K562 (cell line): ENCODE results near the gene SACS.

Source experiments
- ATF3 ChIP-seq, 2 experiments: fragments of 450-650 bp in 1 of 2; sonication (generic) in 1 of 2; formaldehyde crosslinking in 1 of 2; IDR thresholded peaks in 1 of 2; conservative IDR thresholded peaks in 1 of 2; 2 replicates each; pipeline versions ENCODE4 v1.6.1 to v1.8.1; 2016 to 2023; ENCODE audit warnings: mild to moderate bottlenecking in 2 of 2, moderate library complexity in 2 of 2, inconsistent platforms in 1 of 2, missing genetic modification reagents in 1 of 2
- CHD2 ChIP-seq: IDR thresholded peaks from 2 replicates; pipeline ENCODE4 v1.6.1; 2011; ENCODE audit warnings: low read depth, low read length
- CTCF ChIP-seq, 3 experiments: IDR thresholded peaks in 2 of 3; conservative IDR thresholded peaks in 1 of 3; 2 replicates each; pipeline ENCODE4 v1.5.1; 2011 to 2012; ENCODE audit warnings: low read length in 3 of 3, mild to moderate bottlenecking in 3 of 3, control low read depth in 2 of 3, improper control_type of control experiment in 1 of 3, inconsistent platforms in 1 of 3, low read depth in 1 of 3, mixed read lengths in 1 of 3, moderate library complexity in 1 of 3; ENCODE audit not compliant: insufficient read depth in 2 of 3
- ELF4 ChIP-seq: fragments of 450-650 bp; formaldehyde crosslinking; IDR thresholded peaks from 2 replicates; pipeline ENCODE4 v1.4.0; 2022; ENCODE audit warnings: missing genetic modification characterization
- EP300 ChIP-seq: IDR thresholded peaks from 2 replicates; pipeline ENCODE4 v1.6.1; 2012; ENCODE audit warnings: low read length, improper control_type of control experiment
- MEF2A ChIP-seq: IDR thresholded peaks from 2 replicates; pipeline ENCODE4 v1.6.1; 2011; ENCODE audit warnings: low read depth, mild to moderate bottlenecking, low read length, moderate library complexity; ENCODE audit not compliant: control insufficient read depth
- NR0B1 ChIP-seq: fragments of 450-650 bp; IDR thresholded peaks from one replicate; pipeline ENCODE4 v1.6.1; 2018; ENCODE audit warnings: mild to moderate bottlenecking, moderate library complexity; ENCODE audit not compliant: partially characterized antibody
- PHF20 ChIP-seq: fragments of 450-650 bp; IDR thresholded peaks from 2 replicates; pipeline ENCODE4 v1.6.1; 2018; ENCODE audit not compliant: partially characterized antibody
- POLR2A ChIP-seq: fragments of 450-650 bp; conservative IDR thresholded peaks from 2 replicates; pipeline ENCODE4 v1.6.1; 2016
- POLR2AphosphoS5 ChIP-seq: IDR thresholded peaks from 2 replicates; pipeline ENCODE4 v1.6.1; 2011; ENCODE audit warnings: mild to moderate bottlenecking, low read depth, low read length, moderate library complexity; ENCODE audit not compliant: control insufficient read depth, insufficient read depth
- SETDB1 ChIP-seq: IDR thresholded peaks from one replicate; pipeline ENCODE4 v1.6.1; 2012; ENCODE audit warnings: low read length, control low read depth, inconsistent platforms
- ZNF232 ChIP-seq: sonication (generic); formaldehyde crosslinking; IDR thresholded peaks from 2 replicates; pipeline ENCODE4 v1.8.0; 2022; ENCODE audit warnings: mild to moderate bottlenecking, missing genetic modification reagents
- ZNF639 ChIP-seq, 2 experiments: fragments of 200-800 bp in 1 of 2; sonication (Bioruptor generic) in 1 of 2; sonication (generic) in 1 of 2; formaldehyde crosslinking in 1 of 2; IDR thresholded peaks in 1 of 2; conservative IDR thresholded peaks in 1 of 2; 2 replicates each; pipeline versions ENCODE4 v1.5.0 to v1.6.1; 2016 to 2020; ENCODE audit warnings: missing compliant biosample characterization in 1 of 2, missing genetic modification characterization in 1 of 2, missing genetic modification reagents in 1 of 2

GRCh38 chr13:23443878-23444277 is 10.4 kb upstream of the SACS start:
- TF ChIP-seq MEF2A (no peak), ATF3 (IDR thresholded peaks at IDR 0.05) (no peak), ATF3 (CRISPR knock-in tag; conservative IDR thresholded peaks at IDR 0.05) (no peak), CTCF (IDR thresholded peaks at IDR 0.05 in 2 of 3, conservative IDR thresholded peaks at IDR 0.05 in 1 of 3; ENCODE audit: insufficient read depth in 2 of 3, low read depth in 1 of 3, low read length in 3 of 3) (no peak), ZNF639 (CRISPR knock-in tag; conservative IDR thresholded peaks at IDR 0.05 in 1 of 2, IDR thresholded peaks at IDR 0.05 in 1 of 2) (no peak), EP300 (no peak), NR0B1 (no peak), PHF20 (no peak), POLR2AphosphoS5 (no peak), SETDB1 (no peak), POLR2A (no peak), ZNF232 (CRISPR knock-in tag) (no peak), CHD2 (no peak), ELF4 (CRISPR knock-in tag) (no peak)
